GM20000 (cell line): ENCODE measurements around the gene DPP7.
"Not testable (repeated sequence)": the region's sequence is repeated elsewhere in the genome, so short reads cannot be mapped to it uniquely, and the experiment has no call there.

Experiments
- DNase-seq: peaks from one replicate; pipeline ENCODE4 v3.0.0; 2012; ENCODE audit warnings: low spot score
- TF ChIP-seq, protein P1 (sequence below): IDR thresholded peaks from 2 replicates; pipeline ENCODE4 v1.5.1; 2012; ENCODE audit warnings: mild to moderate bottlenecking, control low read depth; ENCODE audit errors: extremely low read depth, missing control alignments

DPP7 gene

DNA sequence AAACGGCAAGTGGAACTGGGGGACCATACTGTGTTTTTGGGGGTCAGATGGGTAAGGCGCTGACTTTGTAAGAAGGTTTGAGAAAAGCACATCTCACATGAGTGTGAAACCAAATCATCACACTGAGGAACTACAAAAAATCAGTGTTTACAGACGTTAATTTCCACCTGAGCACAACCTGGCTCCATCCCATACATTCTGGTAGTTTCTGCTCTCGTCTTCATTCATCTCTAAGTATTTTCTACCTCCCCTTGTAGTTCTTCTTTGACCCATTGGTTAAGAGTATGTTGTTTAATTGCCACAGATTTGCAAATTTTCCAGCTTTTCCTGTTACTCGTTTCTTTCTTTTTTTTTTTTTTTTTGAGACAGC lies 8.9 kb upstream of the DPP7 start:
- TF ChIP-seq, protein P1, sequence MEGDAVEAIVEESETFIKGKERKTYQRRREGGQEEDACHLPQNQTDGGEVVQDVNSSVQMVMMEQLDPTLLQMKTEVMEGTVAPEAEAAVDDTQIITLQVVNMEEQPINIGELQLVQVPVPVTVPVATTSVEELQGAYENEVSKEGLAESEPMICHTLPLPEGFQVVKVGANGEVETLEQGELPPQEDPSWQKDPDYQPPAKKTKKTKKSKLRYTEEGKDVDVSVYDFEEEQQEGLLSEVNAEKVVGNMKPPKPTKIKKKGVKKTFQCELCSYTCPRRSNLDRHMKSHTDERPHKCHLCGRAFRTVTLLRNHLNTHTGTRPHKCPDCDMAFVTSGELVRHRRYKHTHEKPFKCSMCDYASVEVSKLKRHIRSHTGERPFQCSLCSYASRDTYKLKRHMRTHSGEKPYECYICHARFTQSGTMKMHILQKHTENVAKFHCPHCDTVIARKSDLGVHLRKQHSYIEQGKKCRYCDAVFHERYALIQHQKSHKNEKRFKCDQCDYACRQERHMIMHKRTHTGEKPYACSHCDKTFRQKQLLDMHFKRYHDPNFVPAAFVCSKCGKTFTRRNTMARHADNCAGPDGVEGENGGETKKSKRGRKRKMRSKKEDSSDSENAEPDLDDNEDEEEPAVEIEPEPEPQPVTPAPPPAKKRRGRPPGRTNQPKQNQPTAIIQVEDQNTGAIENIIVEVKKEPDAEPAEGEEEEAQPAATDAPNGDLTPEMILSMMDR: no peak

DNA sequence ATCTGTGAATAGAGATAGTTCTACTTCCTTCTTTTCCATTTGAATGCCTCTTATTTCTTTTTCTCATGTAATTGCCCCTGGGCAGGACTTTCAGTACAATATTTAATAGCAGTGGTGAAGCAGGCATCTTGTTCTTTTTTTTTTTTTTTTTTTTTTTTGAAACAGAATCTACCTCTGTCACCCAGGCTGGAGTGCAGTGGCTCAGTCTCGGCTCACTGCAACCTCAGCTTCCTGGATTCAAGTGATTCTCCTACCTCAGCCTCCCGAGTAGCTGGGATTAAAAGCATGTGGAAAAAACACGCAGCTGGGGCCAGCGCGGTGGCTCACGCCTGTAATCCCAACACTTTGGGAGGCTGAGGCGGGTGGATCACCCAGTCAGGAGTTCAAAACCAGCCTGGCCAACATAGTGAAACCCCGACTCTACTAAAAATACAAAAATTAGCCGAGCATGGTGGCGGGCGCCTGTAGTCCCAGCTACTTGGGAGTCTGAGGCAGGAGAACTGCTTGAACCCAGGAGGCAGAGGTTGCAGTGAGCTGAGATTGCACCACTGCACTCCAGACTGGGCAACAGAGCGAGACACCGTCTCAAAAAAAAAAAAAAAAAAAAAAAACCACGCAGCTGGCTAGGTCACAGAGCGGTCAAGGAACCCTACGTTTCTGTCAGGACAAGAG lies 8.4 kb upstream of the DPP7 start:
- DNase-seq: not testable (repeated sequence)

More for the DNA sequence above, 8.9 kb upstream of the DPP7 start:
- no peak for DNase-seq

DNA sequence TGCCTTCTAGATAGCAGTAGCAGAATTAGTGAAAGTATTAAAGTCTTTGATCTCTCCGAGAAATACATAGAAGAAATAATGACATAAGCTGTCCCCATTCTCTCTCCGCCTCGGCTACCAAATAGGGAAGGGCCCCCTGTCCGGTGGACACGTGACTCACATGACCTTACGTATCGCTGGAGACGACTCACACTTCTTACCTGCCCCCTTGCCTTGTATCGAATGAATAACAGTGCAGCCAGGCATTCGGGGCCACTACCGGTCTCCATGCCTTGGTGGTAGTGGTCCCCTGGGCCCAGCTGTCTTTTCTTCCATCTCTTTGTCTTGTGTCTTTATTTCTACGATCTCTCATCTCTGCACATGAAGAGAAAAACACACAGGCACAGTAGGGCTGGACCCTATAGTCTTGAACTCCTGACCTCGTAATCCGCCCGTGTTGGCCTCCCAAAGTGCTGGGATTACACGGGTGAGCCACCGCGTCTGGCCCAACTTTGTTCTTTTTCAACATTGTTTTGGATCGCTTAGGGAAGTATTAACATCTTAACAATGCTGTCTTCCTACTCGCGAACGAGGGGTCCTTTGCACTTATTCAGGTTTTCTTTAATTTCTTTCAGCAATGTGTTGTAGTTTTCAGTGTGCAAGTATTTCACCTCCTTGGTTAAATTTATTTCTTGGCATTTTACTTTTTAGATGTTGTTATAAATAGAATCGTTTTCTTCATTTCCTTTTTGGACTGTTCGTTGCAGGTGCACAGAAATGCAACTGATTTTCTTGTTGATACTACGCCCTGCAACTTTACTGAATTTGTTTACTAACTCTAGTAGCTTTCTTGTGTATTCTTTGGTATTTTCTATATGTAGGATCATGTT lies 7.6 kb upstream of the DPP7 start:
- not testable (repeated sequence) for DNase-seq

DNA sequence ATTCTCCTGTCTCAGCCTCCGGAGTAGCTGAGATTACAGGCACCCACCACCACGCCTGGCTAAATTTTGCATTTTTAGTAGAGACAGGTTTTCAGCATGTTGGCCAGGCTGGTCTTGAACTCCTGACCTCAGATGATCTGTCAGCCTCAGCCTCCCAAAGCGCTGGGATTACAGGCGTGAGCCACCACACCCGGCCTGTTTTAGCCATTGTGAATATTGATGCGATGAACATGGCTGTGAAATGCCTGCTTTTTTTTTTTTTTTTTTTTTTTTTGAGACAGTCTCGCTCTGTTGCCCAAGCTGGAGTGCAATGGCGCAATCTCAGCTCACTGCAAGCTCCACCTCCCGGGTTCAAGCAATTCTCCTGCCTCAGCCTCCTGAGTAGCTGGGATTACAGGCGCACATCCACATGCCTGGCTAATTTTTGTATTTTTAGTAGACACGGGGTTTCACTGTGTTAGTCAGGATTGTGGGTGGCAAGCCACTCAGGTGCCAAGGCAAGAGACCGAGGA lies 3.6 kb upstream of the DPP7 start:
- not testable (repeated sequence) for DNase-seq

DNA sequence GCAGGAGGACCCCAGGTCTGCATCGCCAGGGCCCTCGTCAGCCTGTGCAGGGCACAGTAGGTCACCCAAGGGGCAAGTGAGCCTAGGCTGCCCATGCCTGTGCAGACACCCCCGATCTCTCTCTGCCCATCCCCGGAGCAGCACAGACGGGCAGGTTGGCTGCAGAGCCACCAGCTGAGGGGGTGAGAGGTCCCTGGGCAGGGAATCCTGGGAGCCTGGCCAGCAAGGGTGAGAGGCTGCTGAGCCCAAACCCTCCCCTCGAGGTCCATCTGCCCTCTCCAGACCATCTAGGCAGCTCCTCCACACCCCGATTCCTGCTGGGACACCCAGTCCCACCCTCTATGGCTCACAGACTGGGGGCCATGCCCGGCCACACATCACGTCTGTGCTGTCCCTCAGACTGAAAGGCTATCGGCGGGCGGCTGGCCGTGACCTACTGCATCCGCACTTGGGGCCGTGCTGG lies 2.8 kb upstream of the DPP7 start:
- no peak for DNase-seq
- TF ChIP-seq, protein P1: no peak

DNA sequence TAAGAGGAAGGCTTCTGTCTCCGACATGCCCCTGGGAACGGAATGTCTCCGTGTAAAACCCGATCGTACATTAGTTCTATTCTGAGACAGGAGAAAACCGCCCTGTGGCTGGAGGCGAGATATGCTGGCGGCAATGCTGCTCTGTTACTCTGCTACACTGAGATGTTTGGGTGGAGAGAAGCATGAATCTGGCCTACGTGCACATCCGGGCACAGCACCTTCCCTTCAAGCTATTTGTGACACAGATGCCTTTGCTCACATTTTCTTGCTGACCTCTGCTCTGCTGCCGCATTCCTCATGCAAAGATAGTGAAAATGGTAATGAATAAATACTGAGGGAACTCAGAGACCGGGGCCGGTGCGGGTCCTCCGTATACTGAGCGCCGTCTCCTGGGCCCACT lies 2.2 kb upstream of the DPP7 start:
- TF ChIP-seq, protein P1: no peak
- no peak for DNase-seq

DNA sequence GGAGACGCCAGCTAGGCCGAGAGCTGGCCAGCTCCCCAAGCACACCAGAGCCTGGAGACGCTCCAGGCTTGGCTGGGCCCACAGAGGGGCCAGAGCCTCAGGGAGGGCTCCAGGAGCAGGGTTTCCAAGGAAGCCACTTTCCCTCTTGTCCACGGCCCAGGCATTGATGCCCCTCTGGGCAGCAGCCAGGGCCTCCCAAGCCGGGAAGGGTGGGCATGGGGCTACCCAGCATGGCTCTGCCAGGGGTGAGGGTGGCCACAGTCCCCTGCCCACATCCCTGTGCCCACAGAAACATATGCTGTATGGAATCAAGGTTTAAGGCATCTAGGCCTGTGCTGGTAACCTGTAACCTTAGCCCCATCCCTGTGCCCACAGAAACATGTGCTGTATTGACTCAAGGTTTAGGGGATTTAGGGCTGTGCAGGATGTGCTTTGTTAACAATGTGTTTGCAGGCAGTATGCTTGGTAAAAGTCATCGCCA lies 1.5 kb upstream of the DPP7 start:
- TF ChIP-seq, protein P1: no peak

DNA sequence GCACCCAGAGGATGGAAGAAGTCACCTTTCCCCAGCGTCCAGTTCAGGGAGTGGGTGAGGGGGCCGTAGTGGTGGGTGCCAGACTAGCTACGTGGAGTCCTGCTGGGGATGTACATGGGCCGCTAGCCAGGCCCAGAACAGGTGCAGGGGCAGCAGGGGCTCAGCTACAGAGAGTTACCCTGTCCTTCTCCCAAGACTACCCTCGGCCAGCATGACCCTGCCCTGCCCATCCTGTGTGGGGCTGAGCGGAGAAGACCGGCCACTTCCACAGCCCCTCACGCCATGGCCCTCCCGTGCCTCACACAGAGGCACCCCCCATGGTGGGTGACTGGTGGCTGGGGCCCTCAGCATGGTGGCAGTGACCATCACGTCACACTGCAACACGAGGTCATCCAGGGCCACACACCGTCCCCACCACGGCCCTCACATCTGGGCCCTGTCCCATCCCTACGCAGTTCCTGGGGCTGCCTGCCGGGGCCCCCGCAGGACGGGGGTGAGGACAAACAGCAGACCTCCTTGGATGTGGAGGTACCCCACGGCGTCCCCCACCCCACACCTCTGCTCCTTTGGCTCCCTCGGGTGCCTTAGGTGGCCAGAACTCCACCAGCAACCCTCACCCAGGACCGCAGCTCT lies 977 bp upstream of the DPP7 start:
- TF ChIP-seq, protein P1: no peak
- DNase-seq: no peak

More for the DNA sequence above, 1.5 kb upstream of the DPP7 start:
- no peak for DNase-seq

DNA sequence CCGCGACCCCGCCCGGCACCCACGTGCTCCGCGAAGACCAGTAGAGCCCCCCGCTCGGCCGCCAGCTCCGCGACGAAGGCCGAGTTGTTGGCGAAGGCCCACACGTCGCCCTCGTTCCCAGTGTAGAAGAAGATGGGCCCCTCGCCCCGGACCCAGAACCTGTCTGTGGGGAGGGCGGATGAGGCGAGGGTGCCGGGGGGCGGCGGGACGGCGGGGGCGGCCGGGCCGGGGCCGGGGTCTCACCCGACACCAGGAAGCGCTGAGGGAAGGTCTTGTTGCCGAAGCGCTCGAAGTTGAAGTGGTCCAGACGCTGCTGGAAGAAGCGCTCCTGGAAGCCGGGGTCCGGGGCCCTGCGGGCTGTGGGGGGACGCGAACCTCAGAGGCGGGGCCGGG lies 317 bp downstream of the DPP7 start:
- TF ChIP-seq, protein P1: no peak

More for the DNA sequence above, 317 bp downstream of the DPP7 start:
- DNase-seq: peak; percentile 78
